Measurements from ENCODE around the gene IFNL3.

- no peak for TF ChIP-seq EZH2 (IDR thresholded peaks at IDR 0.05; ENCODE audit: borderline replicate concordance, low read depth, low read length)
- TF ChIP-seq SMARCE1 (IDR thresholded peaks at IDR 0.05): no peak
- no peak for TF ChIP-seq TAF9B (IDR thresholded peaks at IDR 0.05; ENCODE audit: partially characterized antibody)
- no peak for TF ChIP-seq ZBTB7A (IDR thresholded peaks at IDR 0.05; ENCODE audit: borderline replicate concordance, control insufficient read depth, low read depth, low read length)
- no peak for TF ChIP-seq HDAC2 (IDR thresholded peaks at IDR 0.05)
- no peak for TF ChIP-seq GATAD2B (IDR thresholded peaks at IDR 0.05; ENCODE audit: borderline replicate concordance)
- no peak for TF ChIP-seq ZFP1 (CRISPR knock-in tag; IDR thresholded peaks at IDR 0.05)
- TF ChIP-seq KLF16 (IDR thresholded peaks at IDR 0.05): no peak
- TF ChIP-seq EP300 (IDR thresholded peaks at IDR 0.05; ENCODE audit: low read length): no peak
- TF ChIP-seq TSC22D4 (tag; IDR thresholded peaks at IDR 0.05): no peak
- TF ChIP-seq AFF1 (IDR thresholded peaks at IDR 0.05; ENCODE audit: low read depth in 1 of 2, partially characterized antibody in 2 of 2): no peak
- no peak for TF ChIP-seq POLR2AphosphoS5 (IDR thresholded peaks at IDR 0.05; ENCODE audit: control insufficient read depth, insufficient read depth, low read depth, low read length)
Observed at GRCh38 chr19:39202998-39203355, 41.8 kb downstream of the IFNL3 start.
